Epidermal melanocyte (primary cell): ENCODE results near the gene PLS1.
"Not testable (repeated sequence)": the region's sequence is repeated elsewhere in the genome, so short reads cannot be mapped to it uniquely, and the experiment has no call there.

Experiments
- DNase-seq: peaks from one replicate; pipeline ENCODE4 v3.0.0; 2011; ENCODE audit warnings: low spot score; ENCODE audit not compliant: insufficient read length

Gene PLS1

GRCh38 chr3:142595581-142595950 is 627 bp upstream of the PLS1 start:
- DNase-seq, result no peak

GRCh38 chr3:142596726-142597088 is 514 bp downstream of the PLS1 start:
- no peak for DNase-seq

GRCh38 chr3:142597906-142598305 is 1.7 kb downstream of the PLS1 start:
- no peak for DNase-seq

- DNase-seq, result no peak
Observed at GRCh38 chr3:142601713-142602112, 5.5 kb downstream of the PLS1 start.

GRCh38 chr3:142602619-142603385 is 6.6 kb downstream of the PLS1 start:
- no peak for DNase-seq

- DNase-seq, result not testable (repeated sequence)
Observed at GRCh38 chr3:142603386-142603705, 7.2 kb downstream of the PLS1 start.

- no peak for DNase-seq
Observed at GRCh38 chr3:142604940-142605339, 8.7 kb downstream of the PLS1 start.

GRCh38 chr3:142608631-142609030 is 12.4 kb downstream of the PLS1 start:
- no peak for DNase-seq

- no peak for DNase-seq
Observed at GRCh38 chr3:142609136-142609535, 12.9 kb downstream of the PLS1 start.

GRCh38 chr3:142611206-142611605 is 15.0 kb downstream of the PLS1 start:
- DNase-seq, result no peak

- no peak for DNase-seq
Observed at GRCh38 chr3:142613491-142613890, 17.3 kb downstream of the PLS1 start.

GRCh38 chr3:142614059-142614626 is 17.9 kb downstream of the PLS1 start:
- DNase-seq, result no peak

- DNase-seq, result no peak
Observed at GRCh38 chr3:142615171-142615570, 19.0 kb downstream of the PLS1 start.

GRCh38 chr3:142618917-142619461 is 22.8 kb downstream of the PLS1 start:
- DNase-seq, result no peak

GRCh38 chr3:142622405-142622804 is 26.2 kb downstream of the PLS1 start:
- DNase-seq, result no peak

GRCh38 chr3:142623194-142623593 is 27.0 kb downstream of the PLS1 start:
- no peak for DNase-seq

GRCh38 chr3:142624341-142625152 is 28.4 kb downstream of the PLS1 start:
- DNase-seq, result no peak

GRCh38 chr3:142625153-142625440 is 28.9 kb downstream of the PLS1 start:
- no peak for DNase-seq

GRCh38 chr3:142626971-142627370 is 30.8 kb downstream of the PLS1 start:
- no peak for DNase-seq

- DNase-seq, result no peak
Observed at GRCh38 chr3:142628801-142629200, 32.6 kb downstream of the PLS1 start.

- DNase-seq, result no peak
Observed at GRCh38 chr3:142633073-142633472, 36.9 kb downstream of the PLS1 start.

GRCh38 chr3:142636050-142636449 is 39.9 kb downstream of the PLS1 start:
- no peak for DNase-seq

- no peak for DNase-seq
Observed at GRCh38 chr3:142636664-142637063, 40.5 kb downstream of the PLS1 start.
